Activated T-cell treated with anti-CD3 and anti-CD28 coated beads, Interleukin-2, amount 50 U/mL, for 24 hours (primary cell): ENCODE measurements around the gene TTLL11.

Experiments used
- DNase-seq: peaks from one replicate; pipeline ENCODE4 v3.0.0-alpha.2; 2020
- H3K27ac Mint-ChIP-seq: 2 replicates; pipeline ENCODE4 v1.8.0; 2020; ENCODE audit warnings: mild to moderate bottlenecking, mixed read lengths
- H3K27me3 Mint-ChIP-seq: 2 replicates; pipeline ENCODE4 v1.8.0; 2020; ENCODE audit warnings: mixed read lengths
- H3K36me3 Mint-ChIP-seq: 2 replicates; pipeline ENCODE4 v1.8.0; 2020; ENCODE audit warnings: low read depth, mixed read lengths
- H3K4me1 Mint-ChIP-seq: 2 replicates; pipeline ENCODE4 v1.8.0; 2020; ENCODE audit warnings: low read depth, mixed read lengths
- H3K4me3 Mint-ChIP-seq: 2 replicates; pipeline ENCODE4 v1.8.0; 2020; ENCODE audit warnings: mild to moderate bottlenecking, moderate library complexity, mixed read lengths
- H3K9me3 Mint-ChIP-seq: 2 replicates; pipeline ENCODE4 v1.8.0; 2020; ENCODE audit warnings: mixed read lengths

Gene TTLL11

GRCh38 chr9:121881920-121882500 is 211.1 kb downstream of the TTLL11 start:
- no peak overlapping the region for H3K27ac Mint-ChIP-seq
- DNase-seq = no peak
- H3K4me3 Mint-ChIP-seq = no peak overlapping the region
- H3K9me3 Mint-ChIP-seq = no peaks in the 10 kb centered on the region
- H3K4me1 Mint-ChIP-seq = peaks cover 4% of the 10 kb centered on the region
- no peaks in the 10 kb centered on the region for H3K36me3 Mint-ChIP-seq
- no peaks in the 10 kb centered on the region for H3K27me3 Mint-ChIP-seq

- no peak overlapping the region for H3K27ac Mint-ChIP-seq
- H3K4me1 Mint-ChIP-seq = peaks cover 2% of the 10 kb centered on the region
- no peak for DNase-seq
- H3K36me3 Mint-ChIP-seq = no peaks in the 10 kb centered on the region
- no peak overlapping the region for H3K4me3 Mint-ChIP-seq
- no peaks in the 10 kb centered on the region for H3K9me3 Mint-ChIP-seq
- no peaks in the 10 kb centered on the region for H3K27me3 Mint-ChIP-seq
Measured at GRCh38 chr9:121880343-121880898, 212.7 kb downstream of the TTLL11 start.

DNA sequence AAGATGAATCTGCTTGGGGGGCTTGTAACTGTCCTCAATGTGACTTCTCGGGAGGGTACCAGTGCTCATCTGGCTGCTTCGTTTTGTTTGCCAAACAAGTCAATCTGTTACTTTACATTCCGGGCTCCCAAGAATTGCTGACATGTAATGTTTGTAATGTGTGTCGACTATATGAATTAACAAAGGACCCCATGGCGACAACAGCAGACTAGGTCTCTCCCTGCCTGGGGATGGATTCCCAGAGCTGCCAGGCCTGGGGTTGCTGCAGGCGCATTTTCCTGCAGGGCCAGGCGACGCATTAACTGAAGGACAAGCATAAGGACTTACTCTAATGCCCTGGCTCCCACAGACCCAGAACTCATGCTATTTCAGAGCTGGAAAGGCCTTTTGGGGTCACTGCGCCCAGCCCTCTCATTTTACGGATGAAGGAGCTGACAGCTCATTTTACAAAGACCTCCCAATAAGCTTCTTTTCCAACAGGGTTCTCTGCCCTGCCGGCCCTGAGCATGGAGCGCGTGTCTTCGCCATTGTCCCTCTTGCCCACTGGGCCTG is 214.8 kb downstream of the TTLL11 start:
- no peak for DNase-seq
- Mint-ChIP-seq H3K4me1 (no peaks in the 10 kb centered on the region), H3K36me3 (no peaks in the 10 kb centered on the region), H3K9me3 (no peaks in the 10 kb centered on the region), H3K27me3 (no peaks in the 10 kb centered on the region), H3K4me3 (no peak overlapping the region), H3K27ac (no peak overlapping the region)

GRCh38 chr9:121876658-121877271 is 216.3 kb downstream of the TTLL11 start:
- Mint-ChIP-seq H3K4me3 (no peak overlapping the region), H3K9me3 (no peaks in the 10 kb centered on the region), H3K4me1 (no peaks in the 10 kb centered on the region), H3K27me3 (no peaks in the 10 kb centered on the region), H3K27ac (no peak overlapping the region), H3K36me3 (no peaks in the 10 kb centered on the region)
- no peak for DNase-seq

GRCh38 chr9:121876255-121876654 is 216.9 kb downstream of the TTLL11 start:
- no peaks in the 10 kb centered on the region for H3K4me1 Mint-ChIP-seq

GRCh38 chr9:121874524-121874923 is 218.6 kb downstream of the TTLL11 start:
- Mint-ChIP-seq H3K9me3 (no peaks in the 10 kb centered on the region), H3K27me3 (no peaks in the 10 kb centered on the region), H3K27ac (no peak overlapping the region), H3K36me3 (no peaks in the 10 kb centered on the region), H3K4me1 (no peaks in the 10 kb centered on the region), H3K4me3 (no peak overlapping the region)
- DNase-seq = no peak

More at GRCh38 chr9:121876255-121876654, 216.9 kb downstream of the TTLL11 start:
- DNase-seq = no peak
- Mint-ChIP-seq H3K27me3 (no peaks in the 10 kb centered on the region), H3K4me3 (no peak overlapping the region), H3K27ac (no peak overlapping the region), H3K9me3 (no peaks in the 10 kb centered on the region), H3K36me3 (no peaks in the 10 kb centered on the region)

- Mint-ChIP-seq H3K36me3 (no peaks in the 10 kb centered on the region), H3K4me1 (no peaks in the 10 kb centered on the region), H3K27ac (no peak overlapping the region), H3K9me3 (no peaks in the 10 kb centered on the region), H3K27me3 (no peaks in the 10 kb centered on the region), H3K4me3 (no peak overlapping the region)
- DNase-seq = no peak
Measured at GRCh38 chr9:121871431-121872025, 221.6 kb downstream of the TTLL11 start.

DNA sequence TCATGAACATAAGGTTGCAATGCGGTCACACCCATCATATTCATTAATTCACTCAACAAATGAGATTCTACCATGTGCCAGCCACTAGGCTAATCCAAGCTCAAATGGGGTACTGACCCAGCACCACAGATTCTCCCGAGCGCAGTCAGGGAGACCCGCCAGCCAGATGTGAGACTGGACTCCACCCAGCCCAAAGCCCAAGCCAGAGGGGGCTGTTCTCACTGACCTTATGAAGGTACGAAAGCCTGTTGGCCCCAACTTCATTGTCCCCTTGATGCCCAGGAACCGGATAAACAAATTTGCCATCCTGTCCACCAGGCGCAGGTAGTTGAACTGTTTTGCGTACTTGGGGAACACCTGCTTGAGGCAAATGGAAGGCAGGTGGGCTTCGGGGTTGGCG is 222.8 kb downstream of the TTLL11 start:
- Mint-ChIP-seq H3K27me3 (no peaks in the 10 kb centered on the region), H3K9me3 (no peaks in the 10 kb centered on the region), H3K4me1 (no peaks in the 10 kb centered on the region), H3K4me3 (no peak overlapping the region), H3K27ac (no peak overlapping the region), H3K36me3 (no peaks in the 10 kb centered on the region)
- DNase-seq = no peak

DNA sequence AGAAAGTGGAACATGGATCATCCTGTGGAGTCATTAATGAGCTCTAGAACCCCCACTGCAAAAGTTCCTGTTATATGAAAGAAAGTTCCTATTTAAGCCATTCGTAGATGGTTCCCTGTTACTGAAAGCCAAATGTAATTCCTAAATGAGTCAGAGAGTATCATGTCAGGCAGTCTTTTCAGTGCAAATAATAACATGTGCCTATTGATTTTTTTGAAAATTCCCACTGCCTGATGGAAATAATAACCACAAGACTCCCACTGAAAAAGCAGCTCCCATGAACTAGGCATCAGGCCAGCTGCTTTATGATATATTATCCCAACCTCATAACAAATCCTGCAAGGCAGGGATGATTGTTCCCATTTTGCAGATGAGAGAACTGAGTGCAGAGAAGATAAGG is 224.5 kb downstream of the TTLL11 start:
- no peak overlapping the region for H3K4me3 Mint-ChIP-seq
- no peak overlapping the region for H3K27ac Mint-ChIP-seq
- no peaks in the 10 kb centered on the region for H3K4me1 Mint-ChIP-seq
- no peaks in the 10 kb centered on the region for H3K27me3 Mint-ChIP-seq
- no peaks in the 10 kb centered on the region for H3K36me3 Mint-ChIP-seq
- no peak for DNase-seq
- H3K9me3 Mint-ChIP-seq = no peaks in the 10 kb centered on the region

DNA sequence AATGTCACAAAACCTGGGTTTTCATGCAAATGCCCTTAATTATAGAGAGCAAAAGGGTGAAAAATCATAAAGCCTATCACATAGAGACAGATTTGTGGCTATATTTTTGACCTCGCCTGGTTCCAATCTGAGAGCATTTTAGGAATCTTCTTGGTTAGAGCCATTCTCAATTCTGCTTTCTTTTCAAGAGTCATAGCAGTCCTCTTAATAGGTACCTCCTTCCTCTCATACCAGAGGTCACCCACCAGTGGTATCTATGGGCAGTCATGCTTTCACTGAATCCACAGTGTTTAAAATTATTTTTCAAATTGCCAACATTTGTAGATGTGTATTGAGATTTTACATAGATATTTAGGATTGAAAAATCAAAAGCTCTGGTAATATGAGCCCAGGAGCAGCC is 226.2 kb downstream of the TTLL11 start:
- no peak for DNase-seq
- Mint-ChIP-seq H3K36me3 (no peaks in the 10 kb centered on the region), H3K9me3 (no peaks in the 10 kb centered on the region), H3K27ac (no peak overlapping the region), H3K4me3 (no peak overlapping the region), H3K27me3 (no peaks in the 10 kb centered on the region), H3K4me1 (no peaks in the 10 kb centered on the region)

GRCh38 chr9:121865884-121866283 is 227.2 kb downstream of the TTLL11 start:
- no peaks in the 10 kb centered on the region for H3K27me3 Mint-ChIP-seq
- H3K4me3 Mint-ChIP-seq = no peak overlapping the region
- no peaks in the 10 kb centered on the region for H3K4me1 Mint-ChIP-seq
- no peaks in the 10 kb centered on the region for H3K36me3 Mint-ChIP-seq
- no peaks in the 10 kb centered on the region for H3K9me3 Mint-ChIP-seq
- H3K27ac Mint-ChIP-seq = no peak overlapping the region
- no peak for DNase-seq

DNA sequence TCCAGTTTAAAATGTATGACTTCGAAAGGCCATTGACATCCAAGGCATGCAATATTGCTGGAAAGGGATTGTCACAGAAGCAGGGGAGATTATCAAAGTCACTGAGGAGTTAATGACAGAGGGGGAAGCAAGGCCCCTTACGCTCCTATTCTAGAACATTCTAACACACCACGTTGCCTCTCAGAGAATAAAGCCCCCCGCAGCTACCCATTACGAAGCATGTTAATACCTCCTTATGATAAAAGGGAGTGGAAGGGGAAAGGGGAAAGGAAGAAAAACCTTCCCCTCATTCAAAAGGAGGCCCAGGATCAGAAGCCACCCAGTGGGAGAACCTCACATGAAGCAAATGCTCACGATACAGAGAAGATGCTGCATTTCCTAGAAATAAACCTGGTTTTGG is 228.0 kb downstream of the TTLL11 start:
- no peak overlapping the region for H3K4me3 Mint-ChIP-seq
- DNase-seq = no peak
- H3K4me1 Mint-ChIP-seq = no peaks in the 10 kb centered on the region
- H3K27me3 Mint-ChIP-seq = no peaks in the 10 kb centered on the region
- no peaks in the 10 kb centered on the region for H3K9me3 Mint-ChIP-seq
- no peak overlapping the region for H3K27ac Mint-ChIP-seq
- H3K36me3 Mint-ChIP-seq = no peaks in the 10 kb centered on the region

- no peaks in the 10 kb centered on the region for H3K36me3 Mint-ChIP-seq
- no peaks in the 10 kb centered on the region for H3K9me3 Mint-ChIP-seq
- no peak overlapping the region for H3K4me3 Mint-ChIP-seq
- H3K4me1 Mint-ChIP-seq = no peaks in the 10 kb centered on the region
- DNase-seq = no peak
- no peak overlapping the region for H3K27ac Mint-ChIP-seq
- no peaks in the 10 kb centered on the region for H3K27me3 Mint-ChIP-seq
Measured at GRCh38 chr9:121863955-121864354, 229.2 kb downstream of the TTLL11 start.

- H3K9me3 Mint-ChIP-seq = no peaks in the 10 kb centered on the region
- no peaks in the 10 kb centered on the region for H3K27me3 Mint-ChIP-seq
- no peak for DNase-seq
- H3K4me3 Mint-ChIP-seq = no peak overlapping the region
- no peaks in the 10 kb centered on the region for H3K36me3 Mint-ChIP-seq
- no peak overlapping the region for H3K27ac Mint-ChIP-seq
- no peaks in the 10 kb centered on the region for H3K4me1 Mint-ChIP-seq
Measured at GRCh38 chr9:121862371-121863332, 230.5 kb downstream of the TTLL11 start.
